HG03442 (cell line): ENCODE measurements around the gene CLDN18.

Experiments used
- ATAC-seq: cut with Tn5 transposase; IDR thresholded peaks from one replicate; pipeline ENCODE4 v1.9.1; 2021; ENCODE audit warnings: mild to moderate bottlenecking, moderate library complexity; ENCODE audit not compliant: unreplicated experiment

Gene CLDN18

DNA sequence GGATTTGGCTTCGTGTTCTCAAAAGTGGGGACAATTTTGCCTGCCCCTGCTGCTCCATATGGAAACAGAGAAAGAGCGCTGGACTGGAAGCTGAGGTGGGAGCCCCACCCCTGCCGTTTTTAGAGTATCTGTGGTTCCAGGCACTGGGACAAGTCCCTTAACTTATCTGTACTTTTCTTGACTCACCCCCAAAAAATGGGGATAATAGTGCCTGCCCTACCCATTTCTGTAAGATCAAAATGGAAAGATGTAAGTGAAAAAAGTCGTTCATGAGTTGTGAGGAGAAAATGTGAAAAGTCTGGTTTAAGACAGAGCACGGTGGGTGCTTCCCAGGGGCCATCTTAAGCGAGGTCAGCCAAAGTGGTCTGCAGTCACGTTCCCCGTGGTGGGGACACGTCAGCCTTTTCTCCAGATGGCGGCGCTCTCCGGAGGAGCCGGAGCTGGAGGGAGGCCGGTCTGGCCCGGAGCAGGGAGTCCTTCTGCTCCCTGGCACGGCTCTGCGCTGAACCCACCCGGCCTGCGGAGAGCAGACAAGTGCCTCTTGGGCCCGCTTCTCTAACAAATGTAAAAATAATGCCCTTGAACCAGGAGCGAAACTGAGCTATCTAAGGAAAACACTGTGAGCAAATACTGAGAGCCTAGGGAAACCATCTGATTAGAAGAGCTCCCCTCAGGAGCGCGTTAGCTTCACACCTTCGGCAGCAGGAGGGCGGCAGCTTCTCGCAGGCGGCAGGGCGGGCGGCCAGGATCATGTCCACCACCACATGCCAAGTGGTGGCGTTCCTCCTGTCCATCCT is at the start of gene CLDN18:
CLDN18 (plus strand) TSS at position 690 of the 797 bp plus-strand sequence; CDS start at position 751, 61 bp downstream.
- no peak for ATAC-seq

GRCh38 chr3:137962251-137962650 is 47.7 kb upstream of the CLDN18 start:
- no peak for ATAC-seq

DNA sequence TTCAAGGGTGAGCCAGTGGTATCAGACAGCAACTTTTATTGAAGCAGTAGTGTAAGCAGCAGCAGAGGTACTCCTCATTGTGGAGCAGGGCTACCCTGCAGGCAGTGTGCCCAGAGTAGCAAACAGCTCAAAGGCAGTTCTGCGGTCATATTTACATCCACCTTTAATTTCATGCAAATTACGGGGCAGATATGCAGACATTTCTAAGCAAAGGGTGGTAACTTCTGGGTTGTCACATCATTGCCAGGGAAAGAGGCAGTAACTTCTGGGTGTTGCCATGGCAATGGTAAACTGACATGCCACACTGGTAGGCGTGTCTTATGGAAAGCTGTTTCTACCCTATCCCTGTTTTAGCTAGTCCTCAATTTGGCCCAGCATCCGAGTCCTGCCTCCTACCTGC is 46.5 kb upstream of the CLDN18 start:
- ATAC-seq = no peak

DNA sequence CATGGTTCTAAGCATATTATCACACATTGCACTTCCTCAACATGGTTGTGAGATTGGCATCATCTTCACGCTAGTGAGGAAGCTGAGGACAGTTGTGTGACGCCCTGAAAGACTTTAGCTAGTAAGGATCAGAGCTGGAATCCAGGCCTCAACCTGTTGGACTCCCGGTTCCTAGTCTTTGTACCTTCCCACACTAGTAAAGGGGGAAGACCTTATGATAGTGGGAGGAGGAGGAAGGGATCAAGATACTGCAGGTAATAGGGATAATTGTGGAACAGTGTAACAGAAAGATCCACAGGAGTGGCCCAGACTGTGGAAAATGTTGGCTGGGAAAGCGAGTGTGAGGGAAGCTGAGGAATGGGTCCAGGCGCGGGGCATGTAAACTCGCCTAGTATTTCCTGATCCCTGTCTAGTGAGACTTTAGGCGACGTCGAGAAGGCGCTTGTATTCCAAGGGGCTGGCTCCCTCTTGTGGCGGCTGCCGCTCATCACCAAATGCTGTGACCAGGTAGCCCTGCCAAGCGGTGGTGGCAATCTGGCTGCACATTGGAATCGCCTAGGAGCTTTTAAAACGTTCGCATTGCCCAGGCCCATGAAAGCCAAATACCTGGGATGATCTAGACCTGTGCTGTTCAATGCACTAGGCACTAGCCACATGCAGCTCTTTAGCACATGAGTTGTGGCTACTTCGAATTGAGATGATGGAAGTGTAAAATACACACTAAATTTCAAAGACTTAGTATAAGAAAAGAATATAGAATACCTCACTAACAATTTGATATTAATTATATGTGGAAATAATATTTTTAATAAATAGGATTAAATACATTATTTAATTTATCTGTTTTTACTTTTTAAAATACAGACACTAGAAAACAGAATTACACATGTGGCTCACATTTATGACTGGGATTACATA is 38.8 kb upstream of the CLDN18 start:
- peak; percentile 97 for ATAC-seq

DNA sequence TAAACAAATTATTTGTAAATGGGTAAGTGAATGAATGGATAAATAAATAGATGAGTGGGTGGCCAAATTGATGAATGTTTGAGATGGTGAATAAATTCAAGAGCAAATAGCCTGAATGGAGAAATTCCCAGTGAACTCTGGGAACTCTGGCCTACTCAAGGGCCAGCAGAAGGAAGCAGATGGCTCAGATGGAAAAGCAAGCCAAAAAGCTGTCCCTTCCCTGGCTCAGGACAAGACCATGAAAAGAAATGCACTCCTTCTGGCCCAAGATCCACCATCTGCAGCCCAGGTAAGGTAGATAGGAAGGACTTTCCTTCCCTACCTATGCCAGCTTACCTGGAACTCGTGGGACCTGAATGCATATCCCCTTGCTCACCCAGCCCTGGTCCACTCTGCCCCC is 37.6 kb upstream of the CLDN18 start:
- no peak for ATAC-seq

DNA sequence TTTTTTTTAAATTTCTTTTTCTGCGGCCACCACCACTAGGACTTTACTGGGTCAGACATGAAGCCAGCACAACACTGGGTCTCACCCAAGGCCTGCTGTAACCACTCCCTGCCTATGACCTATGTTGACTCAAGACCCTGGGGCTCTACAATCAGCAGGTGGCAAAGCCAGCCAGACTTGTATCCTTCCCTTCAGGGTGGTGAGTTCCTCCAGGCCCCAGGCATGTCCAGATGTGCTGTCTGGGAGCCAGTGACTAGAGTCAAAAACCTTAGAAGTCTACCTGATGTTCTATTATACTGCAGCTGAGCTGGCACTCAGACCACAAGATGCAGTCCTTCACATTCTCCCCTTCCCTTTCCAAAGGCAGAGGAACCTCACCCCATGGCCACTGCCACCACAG is 31.6 kb upstream of the CLDN18 start:
- no peak for ATAC-seq

DNA sequence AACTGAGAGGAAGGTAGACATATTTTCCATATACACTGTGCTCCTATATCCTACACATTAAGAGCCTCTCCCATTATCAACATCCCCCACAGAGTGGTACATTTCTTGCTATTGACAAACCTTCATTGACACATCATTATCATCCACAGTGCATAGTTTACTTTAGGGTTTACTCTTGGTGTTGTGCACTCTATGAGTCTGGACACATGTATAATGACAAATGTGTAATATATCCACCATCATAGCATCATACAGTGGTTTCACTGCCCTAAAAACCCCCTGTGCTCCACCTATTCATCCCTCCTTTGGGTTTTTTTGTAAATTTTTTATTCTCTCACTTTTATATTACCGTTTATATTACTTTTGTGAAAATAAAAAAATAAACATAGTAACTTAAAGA is 22.2 kb upstream of the CLDN18 start:
- ATAC-seq = no peak

DNA sequence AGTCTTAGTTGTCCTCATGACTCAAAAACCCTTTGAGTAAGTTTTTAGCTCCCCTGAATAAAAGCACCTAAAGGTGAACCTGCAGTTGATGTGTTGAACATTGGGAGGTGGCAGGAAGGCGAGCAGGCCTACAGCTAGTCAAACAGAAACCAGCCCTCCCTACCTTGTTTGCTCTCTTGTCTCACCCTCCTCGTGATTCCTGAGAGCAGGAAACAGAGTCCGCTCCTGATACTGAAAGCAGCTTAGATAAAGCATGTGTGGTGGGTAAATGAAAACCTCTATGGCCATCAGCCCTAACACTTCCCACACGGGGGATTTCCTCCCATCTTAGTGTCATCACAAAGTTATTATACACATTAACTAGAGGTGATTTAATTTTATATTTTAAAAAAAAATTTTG is 21.8 kb upstream of the CLDN18 start:
- peak; percentile 69 for ATAC-seq

DNA sequence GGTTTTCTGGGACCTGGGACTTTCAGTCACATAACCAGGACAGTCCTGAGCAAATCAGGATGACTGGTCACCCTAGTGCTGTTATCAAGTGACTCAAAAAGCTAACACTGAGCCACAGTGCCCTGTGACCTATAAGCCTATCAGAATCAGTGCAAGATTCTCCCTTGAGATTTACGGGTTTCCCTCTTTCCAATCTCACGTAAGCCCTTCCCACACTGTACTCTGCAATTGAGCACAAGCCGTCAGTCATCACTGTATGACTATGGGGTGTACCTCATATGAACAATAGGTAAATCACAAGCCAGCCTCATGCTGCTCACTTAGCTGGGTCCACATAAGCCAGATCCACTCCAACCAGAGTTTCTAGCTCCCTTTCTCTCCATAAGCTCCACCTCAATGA is 21.0 kb upstream of the CLDN18 start:
- peak; percentile 72 for ATAC-seq

- no peak for ATAC-seq
Measured at GRCh38 chr3:137990427-137990826, 19.5 kb upstream of the CLDN18 start.

DNA sequence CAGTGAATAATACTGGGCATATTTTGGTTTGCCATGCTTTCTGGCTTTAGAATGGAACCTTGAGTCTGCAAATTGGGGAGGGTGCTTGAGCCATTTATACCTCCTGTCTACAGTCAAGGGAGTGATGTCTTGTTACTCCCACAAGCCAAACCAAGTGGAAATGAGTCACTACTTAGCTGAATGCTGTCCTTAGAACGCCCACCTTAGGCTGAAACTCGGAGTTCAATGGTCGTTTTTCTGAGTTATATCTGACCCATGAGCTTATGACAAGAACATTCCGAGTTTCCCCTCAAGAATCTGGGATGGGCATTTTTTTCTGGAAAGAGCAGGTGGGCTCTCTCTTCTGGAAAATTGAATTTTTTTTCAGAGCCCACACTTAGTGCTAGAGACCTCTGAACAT is 17.4 kb upstream of the CLDN18 start:
- no peak for ATAC-seq

DNA sequence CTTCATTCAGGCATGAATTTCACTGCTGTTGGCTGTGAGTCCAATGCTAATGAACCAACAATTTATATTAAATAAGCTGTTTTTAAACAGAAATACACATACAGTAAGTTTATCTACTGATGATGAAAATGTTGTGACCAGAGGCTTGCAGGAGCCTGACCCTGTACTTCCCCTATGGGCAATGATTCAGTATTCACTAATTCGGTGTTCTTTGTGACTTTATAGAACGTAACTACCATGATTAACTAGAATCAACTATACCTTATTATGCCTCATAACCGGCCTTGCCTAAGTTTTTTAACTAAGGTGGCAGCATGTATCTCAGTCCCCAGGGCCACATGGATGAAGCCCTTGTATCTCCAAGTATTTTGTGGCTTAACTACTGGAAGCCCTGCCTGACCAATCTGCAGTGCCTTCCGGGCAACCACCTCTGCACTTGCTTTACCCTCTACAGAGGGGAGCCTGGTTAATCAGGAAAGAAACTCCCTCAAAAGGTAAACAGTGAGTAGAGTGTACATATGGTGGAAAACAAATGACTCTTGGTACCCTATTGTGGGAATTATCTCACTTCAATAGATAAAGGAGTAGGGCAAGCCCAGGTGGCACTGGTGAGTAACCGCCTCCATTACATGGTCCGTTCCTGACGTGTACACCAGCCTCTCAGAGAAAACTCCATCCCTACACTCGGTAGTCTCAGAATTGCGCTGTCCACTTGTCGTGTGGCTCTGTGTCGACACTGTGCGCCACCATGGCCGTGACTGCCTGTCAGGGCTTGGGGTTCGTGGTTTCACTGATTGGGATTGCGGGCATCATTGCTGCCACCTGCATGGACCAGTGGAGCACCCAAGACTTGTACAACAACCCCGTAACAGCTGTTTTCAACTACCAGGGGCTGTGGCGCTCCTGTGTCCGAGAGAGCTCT is 11.6 kb upstream of the CLDN18 start:
- ATAC-seq = no peak

GRCh38 chr3:138003069-138003468 is 6.9 kb upstream of the CLDN18 start:
- no peak for ATAC-seq

GRCh38 chr3:138005627-138006026 is 4.3 kb upstream of the CLDN18 start:
- no peak for ATAC-seq

DNA sequence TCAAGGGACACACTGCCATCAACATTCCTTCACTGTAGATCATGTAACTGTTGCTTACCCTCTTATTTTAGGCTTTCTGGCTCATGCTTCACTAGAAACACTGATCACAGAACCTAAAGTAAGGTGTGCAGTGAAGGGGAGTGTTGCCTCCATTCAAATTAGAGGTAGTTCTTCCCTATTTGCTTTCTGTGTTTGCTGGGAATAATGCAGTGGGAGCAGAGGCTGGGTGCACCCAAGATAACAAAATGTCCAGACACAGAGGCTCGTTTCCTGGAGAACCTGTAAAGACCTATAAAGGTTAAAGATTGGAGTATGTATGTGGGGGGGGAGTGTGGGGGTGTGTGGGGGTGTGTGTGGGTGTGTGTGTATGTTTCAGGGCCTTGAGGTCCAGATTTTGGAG is 2.1 kb upstream of the CLDN18 start:
- no peak for ATAC-seq

GRCh38 chr3:138010273-138010590 is 267 bp downstream of the CLDN18 start:
- no peak for ATAC-seq

GRCh38 chr3:138011722-138012121 is 1.8 kb downstream of the CLDN18 start:
- ATAC-seq = no peak

- no peak for ATAC-seq
Measured at GRCh38 chr3:138012526-138012925, 2.6 kb downstream of the CLDN18 start.

GRCh38 chr3:138016065-138016464 is 6.1 kb downstream of the CLDN18 start:
- ATAC-seq = no peak

GRCh38 chr3:138019281-138020069 is 9.5 kb downstream of the CLDN18 start:
- no peak for ATAC-seq
